ENCODE data around the gene STK24.

DNA sequence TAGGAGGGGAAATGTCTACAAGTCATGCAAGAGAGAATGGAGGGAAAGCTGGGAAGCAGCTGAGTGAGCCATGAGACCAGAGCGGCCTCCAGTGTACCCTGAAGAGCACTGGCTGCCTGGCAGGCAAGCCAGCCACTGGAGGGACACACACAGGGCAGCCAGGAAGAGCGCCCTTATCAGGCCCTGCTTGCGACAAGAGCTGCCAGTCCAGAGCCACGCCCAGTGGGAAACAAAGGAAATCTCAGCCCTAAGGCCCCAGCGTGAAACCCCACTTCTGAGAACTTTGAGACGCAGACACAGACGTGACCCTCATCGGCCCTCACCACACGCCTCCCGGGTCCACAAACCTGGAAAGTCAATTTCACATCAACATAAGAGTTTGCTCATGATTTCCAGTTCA, 105.0 kb downstream of the STK24 start:
- TF ChIP-seq RBBP5 (IDR thresholded peaks at IDR 0.05; ENCODE audit: borderline replicate concordance, low read depth, low read length) (no peak), TCF12 (IDR thresholded peaks at IDR 0.05; ENCODE audit: low read depth, low read length) (no peak), POLR2AphosphoS5 (IDR thresholded peaks at IDR 0.05; ENCODE audit: low read depth, low read length) (no peak), KDM1A (IDR thresholded peaks at IDR 0.05; ENCODE audit: borderline replicate concordance, low read length) (no peak)
- TF ChIP-seq, protein P1, sequence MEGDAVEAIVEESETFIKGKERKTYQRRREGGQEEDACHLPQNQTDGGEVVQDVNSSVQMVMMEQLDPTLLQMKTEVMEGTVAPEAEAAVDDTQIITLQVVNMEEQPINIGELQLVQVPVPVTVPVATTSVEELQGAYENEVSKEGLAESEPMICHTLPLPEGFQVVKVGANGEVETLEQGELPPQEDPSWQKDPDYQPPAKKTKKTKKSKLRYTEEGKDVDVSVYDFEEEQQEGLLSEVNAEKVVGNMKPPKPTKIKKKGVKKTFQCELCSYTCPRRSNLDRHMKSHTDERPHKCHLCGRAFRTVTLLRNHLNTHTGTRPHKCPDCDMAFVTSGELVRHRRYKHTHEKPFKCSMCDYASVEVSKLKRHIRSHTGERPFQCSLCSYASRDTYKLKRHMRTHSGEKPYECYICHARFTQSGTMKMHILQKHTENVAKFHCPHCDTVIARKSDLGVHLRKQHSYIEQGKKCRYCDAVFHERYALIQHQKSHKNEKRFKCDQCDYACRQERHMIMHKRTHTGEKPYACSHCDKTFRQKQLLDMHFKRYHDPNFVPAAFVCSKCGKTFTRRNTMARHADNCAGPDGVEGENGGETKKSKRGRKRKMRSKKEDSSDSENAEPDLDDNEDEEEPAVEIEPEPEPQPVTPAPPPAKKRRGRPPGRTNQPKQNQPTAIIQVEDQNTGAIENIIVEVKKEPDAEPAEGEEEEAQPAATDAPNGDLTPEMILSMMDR (IDR thresholded peaks at IDR 0.05; ENCODE audit: control extremely low read depth in 1 of 3, insufficient read depth in 1 of 3, low read depth in 1 of 3, low read length in 3 of 3): no peak
